Spleen (tissue), 7 donors: Measurements from ENCODE around the gene LCMT2.

ENCODE experiments used
- POLR2AphosphoS5 ChIP-seq, 3 donors: sonication (generic); formaldehyde crosslinking; IDR thresholded peaks; one replicate each; pipeline ENCODE4 v1.5.1; 2017; ENCODE audit warnings: antibody characterized with exemption in 3 of 3
- TF ChIP-seq, protein P1 (sequence below), 11 experiments: fragments of 200-600 bp in 7 of 11; fragments of 450-650 bp in 4 of 11; sonication (generic) in 4 of 11; IDR thresholded peaks in 8 of 11; conservative IDR thresholded peaks in 3 of 11; 1 replicate in 7 of 11; 2 replicates in 4 of 11; pipeline versions ENCODE4 v1.4.0 to v1.8.0; 2016 to 2021; ENCODE audit warnings: antibody characterized with exemption in 11 of 11, inconsistent platforms in 4 of 11, mild to moderate bottlenecking in 1 of 11
- donor health status: DM: no; HTN: no; CAD: no; lungs with moderate emphysema.
- donor health status: DM: no; HTN: no; CAD: no.
- donor health status: DM: no; HTN: no; CAD: no.

GRCh38 chr15:43294091-43294706 lies 36.2 kb downstream of the LCMT2 start:
- TF ChIP-seq, protein P1, sequence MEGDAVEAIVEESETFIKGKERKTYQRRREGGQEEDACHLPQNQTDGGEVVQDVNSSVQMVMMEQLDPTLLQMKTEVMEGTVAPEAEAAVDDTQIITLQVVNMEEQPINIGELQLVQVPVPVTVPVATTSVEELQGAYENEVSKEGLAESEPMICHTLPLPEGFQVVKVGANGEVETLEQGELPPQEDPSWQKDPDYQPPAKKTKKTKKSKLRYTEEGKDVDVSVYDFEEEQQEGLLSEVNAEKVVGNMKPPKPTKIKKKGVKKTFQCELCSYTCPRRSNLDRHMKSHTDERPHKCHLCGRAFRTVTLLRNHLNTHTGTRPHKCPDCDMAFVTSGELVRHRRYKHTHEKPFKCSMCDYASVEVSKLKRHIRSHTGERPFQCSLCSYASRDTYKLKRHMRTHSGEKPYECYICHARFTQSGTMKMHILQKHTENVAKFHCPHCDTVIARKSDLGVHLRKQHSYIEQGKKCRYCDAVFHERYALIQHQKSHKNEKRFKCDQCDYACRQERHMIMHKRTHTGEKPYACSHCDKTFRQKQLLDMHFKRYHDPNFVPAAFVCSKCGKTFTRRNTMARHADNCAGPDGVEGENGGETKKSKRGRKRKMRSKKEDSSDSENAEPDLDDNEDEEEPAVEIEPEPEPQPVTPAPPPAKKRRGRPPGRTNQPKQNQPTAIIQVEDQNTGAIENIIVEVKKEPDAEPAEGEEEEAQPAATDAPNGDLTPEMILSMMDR (IDR thresholded peaks at IDR 0.05 in 8 of 11, conservative IDR thresholded peaks at IDR 0.05 in 3 of 11): no peak
- TF ChIP-seq POLR2AphosphoS5 (IDR thresholded peaks at IDR 0.05): no peak
